GM21528 (cell line): ENCODE data around the gene XRCC4.

Experiments
- ATAC-seq: cut with Tn5 transposase; IDR thresholded peaks from one replicate; pipeline ENCODE4 v1.9.1; 2021; ENCODE audit warnings: mild to moderate bottlenecking, moderate library complexity; ENCODE audit not compliant: unreplicated experiment, low FRiP score

XRCC4 gene

DNA sequence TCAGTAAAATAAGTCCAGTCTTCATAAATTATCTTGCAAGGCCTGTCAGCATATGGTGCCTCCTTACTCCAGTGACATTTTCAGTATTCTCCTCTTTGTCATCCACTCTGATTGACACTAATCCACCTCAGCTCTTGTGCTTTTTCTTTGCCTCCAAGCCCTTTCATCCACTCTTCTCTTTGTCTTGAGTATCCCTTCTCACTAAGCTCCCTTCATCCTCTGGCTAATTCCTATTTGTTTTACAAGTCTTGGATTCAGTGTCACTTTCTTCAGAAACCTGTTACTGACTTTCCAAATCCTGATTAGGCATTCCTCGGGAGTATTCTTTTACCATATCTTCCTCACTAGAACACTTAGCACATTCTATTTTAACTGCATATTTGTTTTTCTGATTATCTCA, 293.6 kb downstream of the XRCC4 start:
- no peak for ATAC-seq

DNA sequence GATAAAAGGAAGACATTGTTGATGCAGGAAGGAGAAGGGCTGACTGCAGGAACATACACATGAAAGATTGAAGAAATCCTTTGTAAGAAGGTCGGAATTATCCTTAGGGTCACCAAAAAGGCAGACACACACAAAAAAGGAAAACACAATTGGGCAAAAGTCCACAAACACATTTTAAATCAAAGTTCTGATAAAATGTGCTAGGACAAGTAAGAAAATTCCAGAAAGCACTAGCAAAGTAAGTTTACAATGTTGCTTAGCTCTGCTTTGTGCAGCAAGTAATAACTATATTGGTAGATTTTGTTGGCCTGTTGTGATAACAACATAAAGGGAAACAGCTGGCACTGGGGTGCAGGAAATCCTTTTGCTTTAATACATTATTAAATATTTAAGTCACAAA, 294.4 kb downstream of the XRCC4 start:
- ATAC-seq: no peak

DNA sequence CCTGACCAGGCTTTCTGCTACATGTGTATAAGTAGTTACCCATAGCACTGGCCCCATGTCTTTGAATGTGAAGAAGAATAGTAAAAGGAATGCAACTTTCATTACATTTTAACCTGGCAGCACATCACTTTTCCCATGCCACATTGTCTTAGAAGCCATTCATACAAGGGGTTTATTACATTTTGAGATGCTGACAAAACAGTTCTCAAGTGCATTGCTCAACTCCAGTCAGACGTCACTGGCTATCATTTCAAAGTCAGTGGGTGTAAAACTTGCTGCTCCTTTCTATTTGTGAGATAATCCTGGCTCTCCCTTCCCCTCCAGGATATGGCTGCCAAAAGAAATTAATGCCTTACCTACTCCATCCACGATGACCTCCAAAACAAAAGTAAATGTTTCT, 297.2 kb downstream of the XRCC4 start:
- ATAC-seq: no peak

DNA sequence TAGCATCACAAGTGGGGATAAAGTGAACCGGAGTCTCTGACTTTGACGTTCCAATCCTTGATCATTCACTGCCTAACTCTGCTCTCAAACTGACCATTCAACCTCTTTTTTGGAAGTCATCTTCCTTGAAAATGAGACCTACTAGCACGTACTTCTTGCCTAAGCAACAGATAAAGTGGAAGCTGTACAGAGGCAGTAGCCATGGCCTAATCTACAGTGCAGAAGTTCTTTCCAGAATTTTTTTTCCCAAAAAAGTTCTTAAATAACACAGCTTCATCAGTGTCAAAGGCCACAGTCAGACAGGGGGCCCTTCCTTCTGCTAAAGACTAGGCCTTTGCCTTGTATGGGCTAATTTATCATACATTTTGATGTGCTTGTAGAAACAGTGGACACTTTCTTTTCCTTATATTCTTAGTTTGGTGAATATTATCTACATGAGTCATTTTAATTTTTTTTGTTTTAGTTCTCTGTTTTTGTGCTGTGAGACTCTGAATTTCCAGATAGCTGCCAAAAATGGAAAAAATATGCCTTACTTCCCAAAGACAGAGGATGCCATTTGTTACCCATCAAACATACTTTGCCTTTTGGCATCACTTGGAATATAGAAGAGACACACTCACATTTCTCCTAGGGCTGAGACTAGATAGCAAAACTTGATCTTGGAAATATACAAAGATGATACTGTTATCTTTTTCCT, 297.9 kb downstream of the XRCC4 start:
- no peak for ATAC-seq

DNA sequence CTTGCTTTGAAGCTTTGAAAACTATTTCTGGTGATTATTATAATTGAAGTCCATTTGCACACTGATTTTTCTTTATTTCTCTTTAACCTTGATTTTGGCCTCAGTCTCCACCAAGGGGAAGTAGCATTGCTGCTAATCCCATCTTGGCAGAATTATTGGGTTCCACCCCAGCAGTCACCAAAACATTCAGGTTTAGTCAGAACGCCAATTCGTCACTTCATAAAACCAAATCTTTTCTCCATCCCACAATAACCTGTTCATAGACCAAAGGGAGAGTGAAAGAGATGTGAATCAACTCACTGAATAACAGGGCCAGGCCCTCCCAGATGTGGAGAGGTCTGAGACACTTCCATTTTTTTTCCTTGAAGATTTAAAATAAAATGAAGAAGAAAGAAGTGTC, 299.1 kb downstream of the XRCC4 start:
- ATAC-seq: no peak

DNA sequence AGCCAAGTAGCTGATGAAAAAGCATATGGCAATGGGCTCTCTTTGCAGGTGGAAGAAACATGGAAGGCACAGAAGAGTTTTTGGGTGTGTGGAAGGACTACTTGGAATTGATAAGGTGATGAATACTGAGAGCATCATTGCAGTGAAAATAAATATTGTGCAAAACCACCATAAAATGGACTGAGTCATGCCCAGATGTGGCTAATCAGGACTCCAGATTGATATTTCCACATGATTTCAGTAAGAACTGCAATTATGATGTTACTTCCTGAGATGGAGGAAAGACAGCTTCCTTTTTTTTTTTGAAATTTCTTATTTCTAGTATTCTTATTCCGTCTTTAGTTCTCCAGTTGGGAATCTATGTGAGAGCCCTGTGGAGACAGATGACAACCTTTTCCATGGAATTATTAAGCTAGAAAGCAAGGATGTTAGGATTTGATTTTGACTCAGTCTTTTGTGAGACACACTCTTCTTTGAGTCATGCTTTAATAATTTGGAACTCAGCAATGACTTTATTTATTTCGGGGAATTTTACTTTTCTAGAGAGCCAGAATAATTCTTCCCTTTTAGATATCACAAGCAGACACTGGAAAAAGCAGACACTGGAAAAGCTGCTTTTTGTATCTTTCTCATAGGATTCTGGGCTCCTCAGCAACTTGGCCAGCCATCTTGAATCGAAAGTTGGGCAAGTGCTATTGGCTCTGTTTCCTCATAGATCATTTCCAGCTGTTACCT, 300.0 kb downstream of the XRCC4 start:
- no peak for ATAC-seq

DNA sequence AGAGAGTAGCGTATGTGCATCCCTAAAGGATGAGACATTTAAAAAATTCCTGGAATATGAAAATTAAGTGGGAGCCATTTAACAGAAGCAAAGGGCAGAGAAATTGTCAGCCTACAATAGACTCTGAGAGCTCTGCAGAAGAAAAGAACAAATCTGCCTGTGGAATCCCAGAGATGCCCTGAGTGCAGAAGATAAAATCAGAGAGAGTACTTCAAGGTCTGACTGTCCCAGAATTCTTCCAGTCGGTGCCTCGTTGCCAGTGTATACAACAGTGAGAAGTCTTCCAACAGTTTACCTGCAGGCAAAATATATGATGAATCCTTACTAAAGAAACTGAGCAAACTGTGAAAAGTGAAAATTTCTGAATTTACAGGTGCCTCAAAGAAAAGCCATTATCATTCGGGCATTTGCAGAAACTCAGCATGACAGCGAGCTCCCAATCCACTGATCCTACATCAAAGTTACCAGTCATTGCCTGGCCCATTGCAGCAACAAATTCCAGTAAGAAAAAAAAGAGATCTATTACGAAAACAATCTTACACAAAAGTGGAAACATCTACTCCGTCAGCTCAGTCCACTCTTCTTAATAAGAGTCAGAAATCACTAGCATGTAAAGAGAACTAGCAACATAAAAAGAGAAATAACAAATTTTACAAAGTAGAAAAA, 301.4 kb downstream of the XRCC4 start:
- no peak for ATAC-seq

DNA sequence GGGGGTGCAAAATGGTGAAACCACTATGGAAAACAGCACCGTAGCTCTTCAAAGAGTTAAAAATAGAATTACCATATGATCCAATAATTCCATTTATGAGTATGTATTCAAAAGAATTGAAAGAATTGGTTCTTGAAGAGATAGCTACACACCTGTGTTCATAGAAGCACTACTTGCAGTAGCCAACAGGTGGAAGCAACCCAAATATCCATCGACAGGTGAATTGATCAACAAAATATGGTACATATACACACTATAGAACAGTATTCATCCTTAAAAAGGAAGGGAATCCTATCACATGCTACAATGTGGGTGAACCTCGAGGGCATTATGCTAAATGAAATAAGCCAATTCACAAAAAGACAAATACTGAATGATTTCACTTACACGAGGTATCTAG, 308.5 kb downstream of the XRCC4 start:
- ATAC-seq: no peak

DNA sequence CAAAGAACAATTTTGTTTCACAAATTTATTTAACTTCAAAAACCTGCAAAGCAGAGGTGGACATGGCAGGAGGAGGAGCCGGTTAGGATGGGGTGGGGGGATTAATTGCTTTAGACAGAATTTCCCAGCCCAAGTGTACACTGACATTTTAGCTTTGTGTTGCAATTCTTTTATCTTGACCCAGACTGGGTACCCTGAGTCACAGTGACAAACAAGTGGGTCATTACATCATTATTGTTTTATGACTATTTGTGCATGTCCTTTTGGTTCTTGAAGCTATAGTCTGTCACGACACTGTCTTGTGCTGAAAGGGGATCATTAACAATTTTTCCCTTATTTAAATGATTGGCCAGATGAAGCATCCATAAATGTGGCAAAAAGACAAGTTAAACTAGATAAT, 309.7 kb downstream of the XRCC4 start:
- no peak for ATAC-seq

DNA sequence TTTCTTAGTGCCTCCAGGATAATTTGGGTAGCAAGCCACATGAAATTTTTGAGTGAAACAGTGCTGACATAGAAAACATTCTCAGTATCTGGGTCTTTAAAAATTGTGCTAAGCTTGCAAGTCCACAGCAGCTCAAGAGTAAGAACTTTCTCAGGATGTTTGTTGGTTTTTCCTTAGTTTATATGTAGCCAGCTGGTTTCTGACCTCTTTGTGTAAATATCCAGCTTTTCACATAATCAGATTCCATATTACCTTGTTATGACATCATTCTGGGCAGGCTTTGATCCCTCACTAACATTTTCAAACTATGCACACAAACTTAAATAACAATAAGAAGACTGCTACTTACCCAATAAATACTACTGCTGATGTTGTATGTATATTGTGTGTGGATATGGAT, 311.3 kb downstream of the XRCC4 start:
- no peak for ATAC-seq

DNA sequence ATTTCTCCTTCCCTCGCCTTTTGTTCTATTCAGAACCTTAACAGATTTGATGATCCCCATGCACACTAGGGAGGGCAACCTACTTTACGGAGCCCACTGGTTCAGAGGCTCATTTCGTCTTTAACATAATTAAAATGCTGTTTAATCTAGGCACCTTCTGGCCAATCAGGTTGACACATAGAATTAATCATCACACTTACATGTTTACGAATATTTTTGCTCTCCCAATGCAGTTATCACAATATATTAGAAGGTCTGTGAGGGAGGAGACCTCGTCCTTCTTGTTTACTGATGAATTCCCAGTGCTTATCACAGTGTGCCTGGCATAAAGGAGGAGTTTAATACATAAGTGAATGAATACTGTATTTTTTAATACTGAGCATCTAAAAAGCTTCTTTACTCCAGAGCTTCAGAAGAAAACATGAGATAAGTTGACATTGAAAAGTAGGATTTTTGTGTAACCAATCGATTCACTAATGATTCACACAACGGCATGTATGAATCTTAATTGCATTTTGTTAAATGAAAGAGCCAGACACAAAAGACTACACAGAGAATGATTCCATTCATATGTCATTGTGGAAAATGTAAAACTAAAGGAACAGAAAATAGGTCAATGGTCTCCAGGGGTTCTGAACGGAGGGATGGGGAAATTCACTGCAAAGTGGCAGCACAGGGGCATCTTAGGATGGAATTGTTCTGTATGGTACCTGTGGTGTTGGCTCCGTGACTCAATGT, 315.6 kb downstream of the XRCC4 start:
- ATAC-seq: no peak

DNA sequence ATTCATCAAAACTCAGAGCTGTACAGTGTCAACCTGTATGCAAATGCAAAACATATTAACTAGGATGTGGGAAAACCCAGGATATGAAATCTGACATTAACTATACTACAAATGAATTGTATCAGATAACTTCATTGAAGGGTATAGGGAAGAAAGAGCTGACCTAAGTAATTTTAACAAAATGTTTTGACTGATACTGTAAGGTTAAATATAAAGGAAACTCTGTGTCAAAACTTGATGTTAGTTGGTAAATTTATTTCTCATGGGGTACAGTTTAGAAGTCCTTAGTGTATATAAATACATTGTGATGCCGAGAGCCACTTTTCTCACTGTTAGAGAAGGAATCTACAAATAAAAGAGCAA, 316.1 kb downstream of the XRCC4 start:
- no peak for ATAC-seq

DNA sequence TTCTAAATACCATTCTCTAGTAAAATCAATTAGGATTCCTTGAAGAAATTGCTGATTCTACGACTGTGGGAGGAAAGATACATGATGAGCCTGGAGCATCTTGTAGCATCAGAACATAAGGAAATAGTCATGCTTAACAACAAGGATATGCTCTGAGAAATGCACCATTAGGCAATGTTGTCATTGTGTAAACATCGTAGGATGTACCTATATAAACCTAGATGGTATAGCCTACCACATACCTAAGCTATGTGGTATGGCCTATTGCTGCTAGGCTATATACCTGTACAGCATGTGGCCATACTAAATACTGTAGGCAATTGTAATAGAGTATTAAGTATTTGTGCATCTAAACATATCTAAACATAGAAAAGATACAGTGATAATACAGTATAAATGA, 316.8 kb downstream of the XRCC4 start:
- ATAC-seq: no peak

DNA sequence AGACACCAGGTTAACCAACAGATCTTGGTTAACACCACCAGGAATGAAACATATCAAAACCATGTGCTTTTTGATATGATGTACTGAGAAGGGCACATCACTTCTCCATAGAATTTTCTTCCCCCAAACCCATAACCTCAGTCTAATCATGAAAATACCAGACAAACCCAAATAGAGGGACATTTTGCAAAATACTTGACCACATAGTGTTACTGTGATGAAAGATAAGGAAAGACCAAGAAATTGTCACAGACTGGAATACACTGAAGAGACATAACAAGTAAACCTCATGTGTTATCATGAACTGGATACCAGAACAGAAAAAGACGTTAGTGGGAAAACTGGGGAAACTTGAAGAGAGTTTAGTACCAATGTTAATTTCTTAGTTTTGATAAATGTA, 319.3 kb downstream of the XRCC4 start:
- ATAC-seq: no peak

DNA sequence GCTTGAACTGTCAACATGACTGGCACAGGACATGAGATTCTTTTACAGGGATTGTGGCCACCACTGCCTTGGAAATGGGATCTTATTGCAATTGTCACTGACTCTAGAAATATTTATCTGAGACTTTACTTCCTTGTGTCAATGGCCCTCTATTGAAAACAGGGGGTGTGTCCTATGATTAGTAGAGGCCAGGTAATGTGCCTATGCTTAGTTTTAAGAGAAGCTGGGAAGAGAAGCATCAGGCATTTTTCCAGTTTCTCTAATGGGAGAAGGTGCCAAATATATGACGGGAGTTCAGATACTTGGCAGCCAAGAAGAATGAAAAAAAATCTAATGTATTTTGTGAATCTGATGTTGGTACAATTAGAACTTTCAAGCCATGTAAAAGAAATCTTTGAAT, 320.3 kb downstream of the XRCC4 start:
- ATAC-seq: no peak

DNA sequence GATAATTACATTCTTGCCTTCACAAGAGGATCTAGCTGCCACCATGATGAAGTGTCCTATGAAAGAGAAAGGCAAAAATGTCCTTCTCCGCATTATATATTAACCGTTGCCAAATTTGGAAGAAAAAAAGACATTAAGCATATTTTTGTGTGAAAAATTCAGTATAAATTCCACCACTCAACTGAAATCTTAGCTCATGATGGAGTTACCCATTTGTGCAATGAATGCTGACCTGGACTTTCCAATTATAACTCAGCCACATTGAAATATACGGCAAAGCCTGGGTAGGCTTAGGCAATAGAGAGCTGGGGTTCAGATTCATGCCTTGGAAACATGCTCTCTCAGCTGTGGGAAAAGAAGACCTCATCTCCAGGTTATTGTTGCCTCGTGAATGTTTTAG, 322.9 kb downstream of the XRCC4 start:
- no peak for ATAC-seq

DNA sequence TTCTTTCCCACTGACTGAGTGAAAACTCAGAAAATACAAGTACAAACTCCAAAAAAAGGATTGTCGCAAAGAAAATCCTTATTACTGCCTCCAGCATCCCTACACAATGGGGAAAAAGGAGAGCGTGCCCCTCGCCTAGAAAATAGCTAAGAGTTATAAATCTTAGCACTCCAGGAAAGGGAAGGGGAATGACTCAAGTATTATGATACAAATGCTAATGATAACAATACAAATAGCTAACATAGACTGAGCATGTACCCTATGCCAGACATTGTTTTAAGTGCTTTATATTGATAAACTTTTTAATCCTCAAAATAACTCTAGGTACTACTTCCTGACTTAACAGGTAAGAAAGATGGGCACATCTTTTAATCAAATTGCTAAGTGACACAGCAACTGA, 323.4 kb downstream of the XRCC4 start:
- no peak for ATAC-seq

DNA sequence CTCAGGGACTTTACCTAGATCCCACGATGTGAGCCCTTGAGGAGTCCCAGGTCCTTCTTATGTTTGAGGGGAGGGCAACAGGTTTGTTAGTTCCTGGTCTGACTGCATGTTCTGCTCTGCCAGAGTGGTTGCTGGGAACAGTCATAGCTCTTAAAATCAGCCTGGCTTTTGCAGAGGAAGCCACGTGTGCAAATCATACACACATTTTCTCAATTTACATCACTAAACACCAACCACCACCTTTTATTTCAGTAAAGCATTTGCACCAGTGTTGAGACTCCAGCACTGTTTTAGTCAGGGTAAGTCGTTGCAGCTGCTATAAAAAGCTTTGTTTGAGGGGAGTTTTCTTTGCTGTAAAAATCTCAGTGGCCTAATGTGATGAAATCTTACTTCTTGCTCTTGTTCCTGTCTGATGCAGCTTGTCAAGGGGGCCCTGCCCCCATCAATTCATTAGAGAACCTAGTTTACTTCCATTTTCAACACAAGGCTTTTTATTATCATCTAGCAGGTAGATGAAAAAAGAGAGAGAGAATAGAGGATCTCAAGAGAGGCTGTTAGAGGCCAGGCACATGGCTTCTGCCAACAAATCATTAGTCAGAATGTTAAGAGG, 323.9 kb downstream of the XRCC4 start:
- no peak for ATAC-seq

DNA sequence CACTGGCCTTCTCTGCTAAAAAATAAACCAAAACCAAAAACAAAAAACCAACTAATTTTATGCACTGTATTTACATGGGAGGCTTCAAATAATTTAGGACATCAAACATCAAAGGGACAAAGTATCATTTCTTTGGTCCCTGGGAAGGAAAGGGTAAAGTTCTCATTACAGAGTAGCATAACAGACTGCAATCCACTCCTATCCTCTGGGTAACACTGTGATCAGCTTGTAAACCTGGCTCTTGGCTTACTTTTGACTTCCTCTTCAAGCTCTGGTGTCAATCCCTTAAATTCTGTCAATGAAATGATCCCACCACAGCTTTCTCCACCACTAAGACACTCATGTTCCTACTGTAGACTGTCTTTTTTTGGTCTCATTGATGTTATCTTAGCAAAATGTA, 324.4 kb downstream of the XRCC4 start:
- no peak for ATAC-seq
